ENCODE measurements around the gene RBM17. TPM values are rescaled to one million over a fixed set of nuclear protein-coding genes. Genes with fewer than 3 reads are reported as not detected.
A peak's percentile ranks its signal among the peaks of the same experiment; 100 is the strongest.

The RBM17 gene
- total RNA-seq, 2 donors from 2014 or later: 40.5 to 59.2 TPM

GRCh38 chr10:6144406-6145165 is 55.8 kb downstream of the RBM17 start:
- peak overlapping the region; percentile 68 to 70 for H3K27ac ChIP-seq
- intact Hi-C loops (cut with DNase I): loop anchor here (5.0 kb wide), 1 partner anchor 58 kb away; the partner anchor contains the start of gene PFKFB3
- TF ChIP-seq POLR2A (IDR thresholded peaks at IDR 0.05) (peak; percentile 68), CTCF (IDR thresholded peaks at IDR 0.05) (no peak), POLR2AphosphoS5 (IDR thresholded peaks at IDR 0.05) (peak; percentile 40)
- H3K4me3 ChIP-seq: peak overlapping the region; percentile 69 to 71
- H3K4me1 ChIP-seq (replicated peaks): no peaks in the 10 kb centered on the region
- no peaks in the 10 kb centered on the region for H3K9me3 ChIP-seq
- H3K27me3 ChIP-seq (replicated peaks; ENCODE audit: insufficient read depth): no peaks in the 10 kb centered on the region
- DNase-seq (ENCODE audit: low spot score): peak; percentile 82
- WGBS: under 1% methylated on average over 49 of the region's 81 CpGs
- H3K36me3 ChIP-seq: no peaks in the 10 kb centered on the region

GRCh38 chr10:6145166-6145987 is 56.5 kb downstream of the RBM17 start:
- H3K4me1 ChIP-seq (replicated peaks): no peaks in the 10 kb centered on the region
- 3% methylated on average over 35 of the region's 76 CpGs for WGBS
- no peaks in the 10 kb centered on the region for H3K27me3 ChIP-seq (replicated peaks; ENCODE audit: insufficient read depth)
- no peaks in the 10 kb centered on the region for H3K36me3 ChIP-seq
- peak overlapping the region; percentile 69 to 71 for H3K4me3 ChIP-seq
- no peak for DNase-seq (ENCODE audit: low spot score)
- no peak for TF ChIP-seq CTCF (IDR thresholded peaks at IDR 0.05)
- no peak for TF ChIP-seq POLR2A (IDR thresholded peaks at IDR 0.05)
- no peak for TF ChIP-seq POLR2AphosphoS5 (IDR thresholded peaks at IDR 0.05)
- H3K27ac ChIP-seq: peak overlapping the region; percentile 68 to 70
- intact Hi-C loops (cut with DNase I): loop anchor here (5.0 kb wide), 1 partner anchor 57 kb away; the partner anchor contains the start of gene PFKFB3
- H3K9me3 ChIP-seq: no peaks in the 10 kb centered on the region

GRCh38 chr10:6146013-6146785 is 57.4 kb downstream of the RBM17 start:
- no peaks in the 10 kb centered on the region for H3K4me1 ChIP-seq (replicated peaks)
- no peak overlapping the region for H3K27ac ChIP-seq
- intact Hi-C loops (cut with DNase I): loop anchor here (5.0 kb wide), 1 partner anchor 56 kb away; the partner anchor contains the start of gene PFKFB3
- no peaks in the 10 kb centered on the region for H3K36me3 ChIP-seq
- H3K4me3 ChIP-seq: peak overlapping the region in 1 of 2 donors; percentile 69
- no peak for DNase-seq (ENCODE audit: low spot score)
- no peaks in the 10 kb centered on the region for H3K9me3 ChIP-seq
- no peak for TF ChIP-seq POLR2A (IDR thresholded peaks at IDR 0.05)
- no peak for TF ChIP-seq POLR2AphosphoS5 (IDR thresholded peaks at IDR 0.05)
- TF ChIP-seq CTCF (IDR thresholded peaks at IDR 0.05): no peak
- no peaks in the 10 kb centered on the region for H3K27me3 ChIP-seq (replicated peaks; ENCODE audit: insufficient read depth)
- WGBS: 61% methylated on average over 22 of the region's 22 CpGs

- Histone ChIP-seq H3K9me3 (no peaks in the 10 kb centered on the region), H3K36me3 (no peaks in the 10 kb centered on the region), H3K4me3 (no peak overlapping the region), H3K27ac (no peak overlapping the region), H3K4me1 (replicated peaks) (no peaks in the 10 kb centered on the region), H3K27me3 (replicated peaks; ENCODE audit: insufficient read depth) (no peaks in the 10 kb centered on the region)
- WGBS: 82% methylated on average over 11 of the region's 11 CpGs
- no peak for DNase-seq (ENCODE audit: low spot score)
- TF ChIP-seq POLR2AphosphoS5 (IDR thresholded peaks at IDR 0.05) (no peak), POLR2A (IDR thresholded peaks at IDR 0.05) (no peak), CTCF (IDR thresholded peaks at IDR 0.05) (no peak)
- intact Hi-C loops (cut with DNase I): loop anchor here (5.0 kb wide), 1 partner anchor 55 kb away; the partner anchor contains the start of gene PFKFB3
These were observed 58.1 kb downstream of the RBM17 start for GRCh38 chr10:6146921-6147320.
